Prostate gland (tissue), 2 donors: ENCODE results near the gene SYT14. TPM values are rescaled to one million over a fixed set of nuclear protein-coding genes. Genes with fewer than 3 reads are reported as not detected.

ENCODE experiments used
- DNase-seq: peaks from one replicate; pipeline ENCODE4 v3.0.0-alpha.2; 2019; ENCODE audit warnings: low spot score
- H3K27ac ChIP-seq, 2 donors: fragments of 200-600 bp; sonication (generic); 2 replicates each; pipeline ENCODE4 v1.5.1; 2017 to 2019
- H3K27me3 ChIP-seq: fragments of 200-600 bp; sonication (generic); replicated peaks from 2 replicates; pipeline ENCODE4 v1.5.1; 2019; ENCODE audit not compliant: insufficient read depth
- H3K36me3 ChIP-seq, 2 donors: fragments of 200-600 bp; sonication (generic); 1 replicate in 1 of 2; 2 replicates in 1 of 2; pipeline versions ENCODE4 v1.5.1 to v1.8.1; 2017 to 2019
- H3K4me1 ChIP-seq: fragments of 200-600 bp; sonication (generic); replicated peaks from 2 replicates; pipeline ENCODE4 v1.5.1; 2019
- H3K4me3 ChIP-seq, 2 donors: fragments of 200-600 bp; sonication (generic); 2 replicates each; pipeline ENCODE4 v1.5.1; 2017 to 2019
- H3K9me3 ChIP-seq: fragments of 200-600 bp; sonication (generic); 2 replicates; pipeline ENCODE4 v1.5.1; 2017
- POLR2A ChIP-seq: fragments of 450-650 bp; IDR thresholded peaks from one replicate; pipeline ENCODE4 v1.6.1; 2016; ENCODE audit warnings: antibody characterized with exemption, mild to moderate bottlenecking
- POLR2AphosphoS5 ChIP-seq: sonication (generic); formaldehyde crosslinking; IDR thresholded peaks from one replicate; pipeline ENCODE4 v1.6.1; 2017; ENCODE audit warnings: antibody characterized with exemption
- WGBS: methylation state at CpG from one replicate; pipeline ENCODE4 v1.1.5; 2018; 5-methylcytosine and 5-hydroxymethylcytosine counted together
- intact Hi-C: fragments of 100-400 bp; cut with DNase I; formaldehyde crosslinking; loops from one replicate; pipeline ENCODE4 v1.14.2; 2022
- total RNA-seq, 2 donors: library from RNA; depleted of rRNA; stranded (reverse); fragments of >200 nt; gene quantifications; one replicate each; pipeline ENCODE4 v1.1.0, GENCODE V29; 2016
- TF ChIP-seq, protein P1 (sequence below), 4 experiments: fragments of 200-600 bp in 2 of 4; fragments of 450-650 bp in 2 of 4; sonication (generic) in 2 of 4; IDR thresholded peaks; 1 replicate in 3 of 4; 2 replicates in 1 of 4; pipeline ENCODE4 v1.5.1; 2016 to 2019; ENCODE audit warnings: antibody characterized with exemption in 4 of 4, mild to moderate bottlenecking in 2 of 4, moderate library complexity in 2 of 4

The SYT14 gene
- total RNA-seq, 2 donors from 2014 or later = 0.41 to 6.0 TPM

DNA sequence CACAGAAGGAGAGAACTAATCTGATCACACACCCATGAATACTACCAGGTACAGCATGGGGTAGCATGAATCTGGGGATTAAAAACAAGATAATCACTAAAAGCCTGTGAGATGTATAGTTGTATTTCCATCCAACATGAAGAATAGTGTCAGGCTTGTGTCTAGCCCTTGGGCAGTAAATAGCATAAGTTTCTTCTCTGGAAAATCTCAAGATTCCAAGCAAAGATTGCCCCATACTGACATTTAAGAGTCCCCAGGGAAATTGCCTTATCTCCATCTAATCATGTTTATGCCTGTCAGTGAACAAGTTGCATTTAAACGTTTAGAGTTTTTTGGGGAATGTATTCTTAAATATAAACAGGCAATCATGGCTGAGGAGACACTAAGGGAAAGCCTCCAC is 185.4 kb downstream of the SYT14 start:
- Histone ChIP-seq H3K36me3 (no peaks in the 10 kb centered on the region), H3K9me3 (no peaks in the 10 kb centered on the region), H3K27ac (no peak overlapping the region), H3K4me1 (no peaks in the 10 kb centered on the region), H3K4me3 (no peak overlapping the region), H3K27me3 (no peaks in the 10 kb centered on the region)
- intact Hi-C loops = no loop called here
- no peak for DNase-seq
- TF ChIP-seq POLR2A (no peak), POLR2AphosphoS5 (no peak)
- TF ChIP-seq, protein P1, sequence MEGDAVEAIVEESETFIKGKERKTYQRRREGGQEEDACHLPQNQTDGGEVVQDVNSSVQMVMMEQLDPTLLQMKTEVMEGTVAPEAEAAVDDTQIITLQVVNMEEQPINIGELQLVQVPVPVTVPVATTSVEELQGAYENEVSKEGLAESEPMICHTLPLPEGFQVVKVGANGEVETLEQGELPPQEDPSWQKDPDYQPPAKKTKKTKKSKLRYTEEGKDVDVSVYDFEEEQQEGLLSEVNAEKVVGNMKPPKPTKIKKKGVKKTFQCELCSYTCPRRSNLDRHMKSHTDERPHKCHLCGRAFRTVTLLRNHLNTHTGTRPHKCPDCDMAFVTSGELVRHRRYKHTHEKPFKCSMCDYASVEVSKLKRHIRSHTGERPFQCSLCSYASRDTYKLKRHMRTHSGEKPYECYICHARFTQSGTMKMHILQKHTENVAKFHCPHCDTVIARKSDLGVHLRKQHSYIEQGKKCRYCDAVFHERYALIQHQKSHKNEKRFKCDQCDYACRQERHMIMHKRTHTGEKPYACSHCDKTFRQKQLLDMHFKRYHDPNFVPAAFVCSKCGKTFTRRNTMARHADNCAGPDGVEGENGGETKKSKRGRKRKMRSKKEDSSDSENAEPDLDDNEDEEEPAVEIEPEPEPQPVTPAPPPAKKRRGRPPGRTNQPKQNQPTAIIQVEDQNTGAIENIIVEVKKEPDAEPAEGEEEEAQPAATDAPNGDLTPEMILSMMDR (IDR thresholded peaks at IDR 0.05) = no peak
- WGBS = 23% methylated on average over 1 of the region's 1 CpG

DNA sequence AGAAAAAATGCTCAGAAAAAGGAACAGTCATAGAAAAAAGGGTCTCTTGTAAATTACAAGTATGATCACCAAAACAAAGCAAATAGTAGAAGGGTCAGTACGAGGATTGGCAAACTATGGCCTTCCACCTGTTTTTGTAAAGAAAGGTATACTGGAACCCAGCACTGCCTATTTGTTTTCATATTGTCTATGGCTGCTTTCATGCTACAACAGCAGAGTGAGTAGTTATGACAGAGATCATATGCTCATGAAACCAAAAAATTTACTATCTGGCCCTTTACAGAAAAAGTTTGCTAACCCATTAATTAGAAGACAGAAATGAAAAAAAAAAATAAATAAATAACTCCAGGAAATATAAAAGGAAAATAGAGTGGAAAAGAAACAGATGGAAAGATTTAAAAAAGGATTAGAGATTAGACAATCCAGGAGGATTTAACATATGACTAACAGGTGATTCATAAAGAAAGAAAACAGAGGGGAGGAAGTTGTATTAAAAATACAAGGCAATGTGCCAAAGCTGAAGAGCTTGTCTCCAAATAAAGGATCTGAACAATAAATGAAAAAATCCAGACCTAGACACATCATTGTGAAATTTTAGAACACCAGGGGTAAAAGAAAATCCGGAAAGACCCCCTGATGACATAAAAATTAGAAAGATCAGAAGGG is 186.0 kb downstream of the SYT14 start:
- no peaks in the 10 kb centered on the region for H3K9me3 ChIP-seq
- no peak for DNase-seq
- H3K27ac ChIP-seq = no peak overlapping the region
- H3K27me3 ChIP-seq = no peaks in the 10 kb centered on the region
- WGBS = 45% methylated on average over 2 of the region's 2 CpGs
- no peak overlapping the region for H3K4me3 ChIP-seq
- TF ChIP-seq POLR2A (no peak), POLR2AphosphoS5 (no peak)
- TF ChIP-seq, protein P1 (IDR thresholded peaks at IDR 0.05) = no peak
- no peaks in the 10 kb centered on the region for H3K4me1 ChIP-seq
- no peaks in the 10 kb centered on the region for H3K36me3 ChIP-seq
- intact Hi-C loops = no loop called here

DNA sequence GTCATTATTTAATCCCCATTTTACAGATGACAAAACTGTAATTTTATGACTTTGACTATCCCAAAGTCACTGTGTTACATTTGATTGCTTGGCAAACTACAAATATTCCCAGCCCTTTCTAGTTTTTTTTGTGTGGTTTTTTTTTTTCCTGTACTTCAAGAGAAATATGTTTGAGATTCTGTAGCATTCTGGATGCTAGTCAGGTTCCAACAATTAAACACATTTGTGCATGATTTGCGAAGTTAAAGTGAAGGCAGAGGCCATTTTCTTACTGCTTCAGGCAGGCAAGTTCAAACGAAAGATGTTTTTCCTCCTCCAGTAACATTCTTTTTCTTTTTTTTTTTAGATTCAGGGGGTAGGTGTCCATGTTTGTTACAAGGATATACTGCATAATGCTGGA is 186.7 kb downstream of the SYT14 start:
- whole genome bisulfite sequencing = 37% methylated on average over 2 of the region's 2 CpGs
- no peak for DNase-seq
- TF ChIP-seq, protein P1 (IDR thresholded peaks at IDR 0.05) = no peak
- TF ChIP-seq POLR2A (no peak), POLR2AphosphoS5 (no peak)
- Histone ChIP-seq H3K4me1 (no peaks in the 10 kb centered on the region), H3K27me3 (no peaks in the 10 kb centered on the region), H3K9me3 (no peaks in the 10 kb centered on the region), H3K27ac (no peak overlapping the region), H3K4me3 (no peak overlapping the region), H3K36me3 (no peaks in the 10 kb centered on the region)
- intact Hi-C loops = no loop called here

DNA sequence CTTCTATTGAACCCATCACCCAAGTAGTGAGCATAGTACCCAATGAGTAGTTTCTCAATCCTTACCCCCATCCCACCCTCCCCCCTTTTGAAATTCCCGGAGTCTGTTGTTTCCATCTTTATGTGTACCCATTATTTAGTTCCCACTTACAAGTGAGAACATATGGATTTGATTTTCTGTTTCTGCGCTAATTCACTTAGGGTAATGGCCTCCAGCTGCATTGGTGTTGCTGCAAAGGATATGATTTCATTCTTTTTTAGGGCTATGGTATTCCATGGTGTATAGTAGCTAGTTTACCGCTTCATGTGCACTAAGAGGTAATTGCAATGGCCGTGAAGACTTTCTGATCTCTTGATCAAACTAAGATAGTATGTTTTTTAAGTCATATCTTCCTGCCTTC is 187.1 kb downstream of the SYT14 start:
- DNase-seq = no peak
- H3K27me3 ChIP-seq = no peaks in the 10 kb centered on the region
- no peak overlapping the region for H3K4me3 ChIP-seq
- no peaks in the 10 kb centered on the region for H3K9me3 ChIP-seq
- H3K36me3 ChIP-seq = no peaks in the 10 kb centered on the region
- TF ChIP-seq POLR2AphosphoS5 = no peak
- TF ChIP-seq, protein P1 (IDR thresholded peaks at IDR 0.05) = no peak
- TF ChIP-seq POLR2A = no peak
- 76% methylated on average over 4 of the region's 4 CpGs for WGBS
- H3K4me1 ChIP-seq = no peaks in the 10 kb centered on the region
- H3K27ac ChIP-seq = no peak overlapping the region
- intact Hi-C loops = no loop called here

DNA sequence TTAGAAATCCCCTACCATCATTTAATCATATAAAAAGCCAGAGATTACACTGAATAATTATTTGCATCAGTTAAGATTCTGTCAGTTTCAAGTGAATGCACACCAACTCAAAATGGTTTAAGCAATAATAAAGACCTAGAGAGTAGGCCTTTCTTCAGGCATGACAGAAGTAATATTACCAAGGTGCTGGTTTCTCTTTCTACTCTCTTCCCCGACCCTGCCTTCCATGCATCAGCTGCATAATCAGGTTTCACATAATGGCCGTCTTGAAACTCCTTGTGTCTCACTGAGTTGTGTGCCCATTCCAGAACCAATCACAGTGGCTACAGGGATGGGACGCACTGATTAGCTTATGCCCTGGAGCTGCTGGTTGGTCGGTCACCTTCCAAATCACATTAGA is 191.1 kb downstream of the SYT14 start:
- Histone ChIP-seq H3K9me3 (no peaks in the 10 kb centered on the region), H3K27ac (no peak overlapping the region), H3K4me3 (no peak overlapping the region), H3K36me3 (no peaks in the 10 kb centered on the region), H3K27me3 (no peaks in the 10 kb centered on the region), H3K4me1 (no peaks in the 10 kb centered on the region)
- TF ChIP-seq POLR2AphosphoS5 (no peak), POLR2A (no peak)
- TF ChIP-seq, protein P1 (IDR thresholded peaks at IDR 0.05) = no peak
- DNase-seq = no peak
- intact Hi-C loops = no loop called here
- 91% methylated on average over 4 of the region's 4 CpGs for WGBS
